HG03139 (cell line): ENCODE results near the gene CNTNAP5.

ENCODE experiments used
- ATAC-seq: cut with Tn5 transposase; IDR thresholded peaks from one replicate; pipeline ENCODE4 v1.9.1; 2021; ENCODE audit not compliant: unreplicated experiment

Gene CNTNAP5

DNA sequence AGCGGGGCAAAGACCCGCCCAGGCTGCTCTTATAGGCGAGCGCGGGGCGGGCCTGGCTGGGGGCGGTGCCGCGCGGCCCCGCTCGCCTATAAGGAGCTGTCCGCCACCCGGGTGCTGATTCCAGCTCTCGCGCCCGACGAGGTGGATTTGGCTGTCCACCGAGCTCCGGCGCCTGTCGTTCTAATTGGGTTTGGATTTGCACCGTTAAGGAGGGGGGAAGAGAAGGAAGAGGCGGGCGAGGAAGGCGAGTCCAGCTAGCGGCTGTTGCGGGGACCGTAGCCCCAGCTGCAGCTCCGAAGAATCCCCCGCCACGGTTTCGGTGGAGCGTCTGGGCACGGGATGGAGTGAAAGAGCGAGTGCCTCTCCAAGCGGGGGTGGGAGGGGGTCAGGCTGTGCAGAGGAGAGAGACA lies at the start of gene CNTNAP5:
CNTNAP5 (plus strand) TSS at position 117 of the 410 bp plus-strand sequence. CDS start 364 bp downstream, outside the sequence.
- ATAC-seq: no peak

DNA sequence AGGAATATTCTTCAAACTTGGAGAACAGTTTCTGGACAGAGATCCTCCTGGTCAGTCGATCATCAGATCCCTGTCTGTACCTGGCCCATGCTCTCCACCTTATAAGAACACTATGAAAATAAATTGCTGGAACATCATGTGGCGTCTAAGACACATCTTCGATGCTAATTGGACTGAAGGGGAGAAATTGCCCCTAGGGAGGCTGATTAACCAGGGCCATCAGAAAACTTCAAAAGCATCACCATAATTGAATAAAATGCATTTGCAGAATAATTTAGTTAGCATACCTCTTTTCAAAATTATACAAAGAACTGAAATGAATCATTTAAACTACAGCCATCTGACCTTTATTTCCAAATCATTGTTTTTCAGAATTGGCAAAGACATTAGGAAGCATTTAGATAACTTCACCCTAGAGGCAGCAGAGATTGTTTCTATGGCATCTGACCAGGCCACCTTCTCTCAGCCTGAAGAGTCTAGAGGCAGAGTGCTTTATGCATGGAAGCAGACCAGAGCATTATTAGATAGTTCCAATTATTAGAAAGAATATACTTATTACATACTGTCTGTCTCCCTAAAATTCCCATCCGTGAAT lies 48.9 kb upstream of the CNTNAP5 start:
- ATAC-seq: no peak

DNA sequence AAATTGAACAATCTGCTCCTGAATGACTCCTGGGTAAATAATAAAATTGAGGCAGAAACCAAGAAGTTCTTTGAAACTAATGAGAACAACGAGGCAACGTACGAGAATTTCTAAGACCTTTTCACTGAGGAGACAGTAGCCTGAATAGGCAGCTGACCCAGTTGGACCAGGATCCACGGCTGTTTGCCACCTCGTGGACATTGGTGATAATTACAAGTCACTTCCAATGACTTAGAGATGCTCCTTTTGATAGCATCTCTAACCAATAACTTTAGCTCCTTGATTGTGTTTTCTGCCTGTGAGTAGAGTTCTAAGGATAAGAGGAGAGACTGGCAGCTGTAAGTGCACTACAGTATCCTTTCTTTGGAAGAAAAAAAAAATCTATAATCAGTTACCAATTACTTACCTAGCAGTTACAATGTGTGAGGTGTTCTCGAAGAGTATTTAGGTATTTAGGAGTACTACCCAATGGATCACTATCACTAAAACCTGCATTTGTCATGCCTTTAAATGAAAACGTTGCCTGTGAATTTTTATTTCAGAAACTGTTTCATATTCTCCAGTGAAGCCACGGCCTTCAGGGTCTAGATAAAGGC lies 31.3 kb upstream of the CNTNAP5 start:
- ATAC-seq: no peak

DNA sequence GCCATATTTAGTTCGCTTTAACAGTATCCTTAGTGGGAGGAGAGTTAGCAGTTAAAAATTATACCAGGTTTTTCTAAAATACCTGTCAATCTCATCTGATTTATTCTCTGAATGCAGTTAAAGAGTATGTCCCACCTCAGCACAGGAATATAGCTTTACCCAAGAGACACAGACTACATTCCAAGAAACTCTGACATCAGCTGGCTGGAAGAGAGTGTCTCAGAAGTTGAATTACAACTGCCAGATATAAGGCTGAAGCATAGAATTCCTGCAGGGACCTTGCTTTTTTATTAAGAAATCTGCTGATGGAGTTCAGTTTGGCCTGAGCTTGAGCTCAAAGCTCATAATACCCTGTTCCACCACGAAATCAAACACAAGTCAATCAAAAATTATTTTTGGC lies 25.4 kb upstream of the CNTNAP5 start:
- ATAC-seq: no peak

DNA sequence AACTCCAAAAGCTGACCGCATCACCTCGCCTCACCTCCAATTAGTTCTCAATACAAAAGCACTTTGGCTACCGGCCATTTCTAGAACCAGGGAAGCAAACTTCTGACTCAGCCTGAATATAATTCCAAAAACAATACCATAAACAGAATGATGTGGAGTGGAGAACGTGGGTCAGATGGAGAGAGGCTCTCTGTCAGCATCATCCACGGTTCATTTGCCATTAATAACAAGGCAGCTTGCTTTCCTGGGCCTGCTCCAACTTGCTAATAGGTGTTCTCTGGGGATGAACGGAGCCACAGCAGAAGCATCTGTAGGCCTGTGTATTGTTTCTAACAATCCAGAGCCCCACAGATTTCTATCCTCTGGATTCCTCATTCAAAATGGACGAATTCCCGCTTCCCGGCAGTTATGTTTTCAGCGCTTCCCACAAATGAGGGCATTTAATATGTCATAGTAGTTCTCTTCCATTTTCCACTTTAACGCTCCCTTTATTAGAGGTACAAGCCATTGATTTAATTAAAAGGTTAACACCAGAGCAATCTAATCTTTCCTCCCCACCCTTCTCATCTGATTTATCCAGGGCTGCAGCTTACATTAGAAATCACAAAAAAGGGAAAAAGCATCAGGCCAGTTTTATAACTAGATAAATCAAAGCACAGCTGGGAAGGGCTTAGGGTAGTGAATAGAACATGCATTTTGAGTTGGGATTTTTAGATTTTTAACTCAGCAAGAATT lies 23.2 kb upstream of the CNTNAP5 start:
- ATAC-seq: no peak

DNA sequence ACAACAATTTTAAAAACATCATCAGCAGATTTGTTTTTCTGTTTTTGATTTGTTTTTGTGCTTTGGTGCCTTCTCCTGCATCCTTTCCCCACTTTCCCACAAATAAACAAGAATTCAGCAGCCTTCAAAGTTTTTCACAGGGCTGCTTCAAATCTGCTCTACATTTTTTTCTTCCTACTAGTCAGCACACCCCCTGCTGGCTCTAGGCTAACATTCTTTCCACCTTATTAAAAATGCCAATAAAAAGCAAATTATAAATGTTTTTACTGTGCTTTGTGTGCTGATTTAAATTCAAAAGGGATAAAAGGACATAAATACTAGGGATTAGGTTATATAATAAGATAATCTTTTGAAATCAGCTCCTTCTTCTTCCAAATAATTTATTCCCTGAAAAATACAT lies 6.2 kb upstream of the CNTNAP5 start:
- no peak for ATAC-seq

DNA sequence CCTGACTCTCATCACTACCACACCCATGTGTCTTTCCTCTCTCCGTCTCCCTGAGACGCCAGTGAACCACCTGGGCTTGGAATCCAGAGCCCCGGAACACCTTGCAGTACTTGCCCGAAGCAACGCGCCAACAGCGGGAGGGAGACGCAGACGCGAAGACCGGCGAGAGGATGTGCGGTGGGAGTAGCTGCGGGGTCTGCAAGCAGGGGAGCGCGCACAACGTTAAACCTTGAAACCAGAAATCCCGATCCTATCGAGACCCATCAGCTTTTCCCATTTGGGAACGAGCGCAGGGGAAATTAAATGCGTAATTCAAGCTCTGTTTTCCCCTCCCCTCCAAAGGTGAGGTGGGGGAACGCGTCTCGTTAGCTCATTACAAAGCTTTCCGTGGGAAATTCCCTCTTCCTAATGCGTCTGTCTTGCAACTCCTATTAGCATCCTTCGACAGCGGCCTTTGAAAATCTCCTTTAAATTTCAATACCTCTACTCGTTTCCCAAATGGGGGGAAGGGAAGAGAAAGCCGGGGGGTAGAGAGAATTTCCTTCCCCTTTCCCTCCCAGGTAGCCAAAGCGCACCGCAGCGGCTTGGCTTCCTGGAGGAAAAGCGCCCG lies 421 bp upstream of the CNTNAP5 start:
- ATAC-seq: no peak

DNA sequence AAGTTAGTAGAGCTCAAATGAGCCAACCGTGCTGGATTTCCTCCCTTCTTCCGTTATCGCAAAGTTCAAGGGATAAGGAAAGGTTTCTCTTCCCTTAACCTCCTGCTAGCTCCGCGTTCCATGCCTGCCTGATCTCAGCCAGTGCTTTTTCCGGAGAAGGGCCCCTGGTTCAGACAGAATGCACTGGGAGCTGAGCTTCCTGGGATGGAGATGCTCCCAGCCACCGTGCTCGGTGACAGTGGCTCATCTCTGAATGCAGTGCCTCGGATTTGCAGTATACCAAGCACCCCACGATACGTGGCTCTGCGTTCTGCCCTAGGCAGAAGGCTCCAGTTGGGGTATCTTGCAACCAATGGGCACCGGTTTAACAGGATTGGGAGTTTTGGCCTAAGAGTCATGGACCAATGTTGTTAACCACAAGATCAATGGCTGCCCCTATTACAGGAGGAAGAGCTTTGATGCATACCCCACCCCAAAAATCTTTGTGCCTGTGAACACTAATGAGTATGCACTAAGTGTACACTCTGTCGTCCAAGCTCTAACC lies 876 bp downstream of the CNTNAP5 start:
- ATAC-seq: no peak

DNA sequence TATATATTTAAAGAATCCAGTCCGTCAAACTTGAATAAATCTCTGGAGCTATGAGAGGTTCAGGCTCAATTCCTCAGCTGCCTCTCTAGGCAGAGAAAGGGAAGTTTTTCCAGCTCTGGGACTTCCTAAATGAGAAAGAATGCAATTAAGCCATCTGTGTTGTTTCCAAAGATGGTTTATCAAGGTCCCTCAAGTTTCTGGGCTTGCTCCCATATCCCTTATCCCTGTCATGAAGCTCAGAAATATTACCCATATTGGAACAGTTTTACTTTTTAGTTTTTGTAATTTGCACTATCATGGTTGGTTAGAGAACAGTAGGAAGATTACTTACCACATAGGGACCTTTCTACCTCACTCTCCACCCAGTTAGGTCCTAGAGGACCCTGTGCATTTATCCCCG lies 1.4 kb downstream of the CNTNAP5 start:
- no peak for ATAC-seq

DNA sequence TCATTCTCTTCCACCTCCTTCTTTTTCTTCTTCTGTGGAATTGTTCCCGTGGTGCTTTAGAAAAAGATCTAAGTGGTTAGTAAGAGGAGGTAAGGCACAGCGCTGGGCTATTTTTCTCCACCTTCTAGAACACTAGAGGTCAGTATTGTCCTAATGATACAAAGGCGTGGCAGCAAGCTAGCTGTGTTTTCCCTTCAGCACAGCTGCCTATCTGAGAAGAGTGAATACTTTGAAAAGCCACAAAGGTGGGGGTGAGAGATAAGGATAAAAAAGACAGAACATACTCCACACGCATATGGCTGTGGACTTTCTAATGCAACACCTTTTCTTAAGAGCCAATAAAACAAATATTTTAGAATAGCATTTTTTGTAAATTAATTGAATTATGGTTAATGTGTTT lies 2.1 kb downstream of the CNTNAP5 start:
- no peak for ATAC-seq

DNA sequence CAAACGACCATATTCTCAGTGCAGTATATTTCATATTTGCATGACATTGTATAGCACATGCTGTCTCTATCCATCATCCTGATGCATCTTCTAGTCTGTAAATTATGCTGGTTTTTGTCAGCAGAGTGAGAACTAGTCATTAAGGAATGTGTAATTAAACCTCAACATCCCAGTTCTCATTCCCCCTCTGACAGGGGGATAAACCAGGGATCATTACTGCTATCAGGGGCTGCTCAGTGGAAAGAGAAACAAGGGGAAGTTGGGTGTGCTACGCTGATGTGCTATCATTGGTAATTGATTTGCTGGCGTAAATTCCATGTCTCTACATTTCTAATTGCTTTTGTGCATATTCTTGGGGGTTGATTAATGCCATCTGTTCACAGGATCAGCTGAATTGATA lies 7.7 kb downstream of the CNTNAP5 start:
- ATAC-seq: no peak

DNA sequence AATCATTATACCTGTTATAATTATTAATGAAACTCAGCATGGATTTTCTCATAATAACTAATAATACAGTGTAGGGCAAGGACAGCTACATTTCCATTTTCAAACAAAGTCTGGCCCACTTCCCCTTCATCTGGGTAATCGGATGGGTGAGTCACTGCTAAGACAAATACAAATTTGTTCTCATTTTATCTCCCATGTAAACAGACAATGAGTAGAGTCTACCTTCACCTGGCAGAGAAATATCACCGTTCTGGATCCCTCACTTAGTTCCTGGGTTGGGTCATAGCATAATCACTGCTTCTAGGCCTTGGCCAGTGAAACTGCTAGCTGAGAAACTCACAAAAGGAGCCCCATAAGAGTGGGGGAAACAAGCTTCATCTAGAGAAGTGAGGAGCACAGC lies 9.2 kb downstream of the CNTNAP5 start:
- no peak for ATAC-seq

DNA sequence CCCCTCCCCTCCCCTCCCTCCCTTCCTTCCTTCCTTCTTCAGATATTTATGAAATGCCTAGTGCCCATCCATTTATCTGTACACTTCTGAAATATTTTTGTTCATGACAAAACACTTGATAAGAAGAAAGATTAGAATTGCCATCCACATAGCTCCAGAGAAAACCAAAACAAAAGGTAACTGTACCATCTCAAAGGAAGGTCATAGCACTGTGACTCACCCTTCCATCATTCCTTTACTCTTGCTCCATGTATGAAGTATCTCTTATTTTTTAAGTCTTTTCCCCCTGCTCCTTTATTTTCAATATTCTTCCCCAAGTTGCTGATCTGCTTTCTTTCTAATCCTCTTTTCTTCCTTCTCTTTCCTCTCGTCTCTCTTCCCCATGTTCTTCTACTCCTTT lies 9.9 kb downstream of the CNTNAP5 start:
- no peak for ATAC-seq

DNA sequence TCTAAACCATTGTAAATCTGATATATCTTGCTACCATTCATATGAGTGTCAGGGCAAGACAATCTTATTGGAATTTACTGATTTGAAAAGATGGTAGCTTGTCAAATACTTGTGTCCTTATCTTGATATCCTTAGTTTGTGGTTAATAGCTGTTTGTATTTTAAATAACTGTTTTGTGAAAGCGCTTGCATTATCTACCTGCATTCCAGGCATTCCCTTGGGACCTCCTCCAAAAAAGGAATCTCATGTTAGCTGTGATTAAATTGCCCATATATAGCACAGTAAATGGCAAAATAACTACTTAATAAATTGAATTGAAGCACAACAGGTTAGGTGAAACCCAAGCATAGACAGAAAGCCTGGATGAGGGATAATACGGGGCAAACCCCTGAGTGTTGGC lies 13.9 kb downstream of the CNTNAP5 start:
- no peak for ATAC-seq

DNA sequence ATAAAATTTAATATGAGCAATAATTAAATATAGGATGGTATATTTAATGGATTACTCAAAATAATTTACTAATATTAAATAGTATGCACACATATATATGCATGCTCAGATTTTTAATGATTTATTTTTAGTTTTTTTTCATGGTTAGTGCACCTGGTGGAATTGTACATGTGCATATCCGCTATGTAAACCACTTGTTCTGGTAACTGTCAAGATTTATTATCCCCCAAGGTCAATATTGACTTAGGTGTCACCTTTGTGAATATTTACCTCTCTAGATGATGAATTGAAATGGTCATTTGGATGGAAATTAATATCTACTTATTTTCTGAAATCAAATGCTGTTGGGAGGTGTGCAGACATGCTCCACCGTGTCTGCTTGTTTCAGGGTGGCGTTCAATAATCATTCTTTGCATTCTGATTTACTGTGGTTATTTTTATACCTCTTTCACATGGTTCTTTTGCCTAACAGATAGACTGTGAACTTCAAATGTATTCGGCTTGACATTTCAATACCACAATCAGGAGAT lies 14.7 kb downstream of the CNTNAP5 start:
- no peak for ATAC-seq

DNA sequence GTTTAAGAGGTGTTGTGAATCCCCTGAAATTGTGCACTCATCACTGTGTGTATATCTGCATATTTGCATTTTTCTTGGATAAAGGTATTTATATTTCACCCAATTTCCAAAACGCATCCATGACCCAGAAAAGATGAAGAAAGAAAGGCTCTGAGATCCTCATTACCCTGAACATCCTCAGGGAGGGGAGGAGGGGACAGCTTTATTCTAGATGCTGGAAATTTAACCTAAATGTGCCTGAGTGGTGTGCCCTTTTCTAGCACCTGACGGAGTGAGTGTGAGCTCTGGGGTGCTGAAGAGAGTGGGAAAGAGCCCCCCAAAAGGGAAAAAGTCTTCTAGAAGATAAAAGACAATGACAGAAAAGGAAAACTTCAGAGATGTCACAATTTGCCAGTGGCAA lies 20.8 kb downstream of the CNTNAP5 start:
- ATAC-seq: no peak

DNA sequence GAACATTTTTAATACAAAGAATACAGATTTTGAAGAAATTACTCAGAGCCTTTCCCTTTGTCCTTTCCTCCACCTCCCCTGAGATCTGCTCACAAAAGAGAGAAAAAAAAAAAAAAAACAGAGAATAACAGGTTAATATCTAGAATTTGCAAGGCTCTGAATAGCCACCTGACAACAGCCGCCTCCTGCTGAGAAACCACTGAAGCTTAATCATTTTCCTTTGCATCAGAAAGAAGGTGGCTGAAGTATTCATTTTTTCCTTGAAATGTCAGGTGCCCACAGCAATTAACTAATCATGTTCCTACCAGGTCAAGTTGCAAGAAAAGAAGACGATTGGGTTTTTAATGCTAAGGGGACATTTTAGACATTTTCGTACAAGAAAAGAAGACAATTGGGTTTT lies 21.2 kb downstream of the CNTNAP5 start:
- ATAC-seq: no peak

DNA sequence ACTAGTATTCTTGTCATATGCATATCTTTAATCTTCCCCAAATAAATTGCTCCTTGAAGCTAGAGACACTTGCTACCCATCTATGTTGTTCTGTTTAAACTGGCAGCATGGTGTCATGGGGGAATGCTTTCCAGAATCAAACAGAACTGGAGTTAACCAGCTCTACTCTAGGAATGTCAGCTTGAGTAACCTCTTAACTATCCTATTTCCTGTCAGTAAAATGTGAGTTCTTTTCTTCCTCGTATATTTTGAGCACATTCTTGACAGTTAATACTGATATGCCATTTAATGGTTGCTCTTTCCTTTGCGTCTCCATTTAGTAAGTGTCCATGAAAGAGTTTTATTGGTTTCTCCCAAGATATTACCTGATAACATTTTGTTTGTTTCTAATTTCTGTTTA lies 23.0 kb downstream of the CNTNAP5 start:
- ATAC-seq: no peak

DNA sequence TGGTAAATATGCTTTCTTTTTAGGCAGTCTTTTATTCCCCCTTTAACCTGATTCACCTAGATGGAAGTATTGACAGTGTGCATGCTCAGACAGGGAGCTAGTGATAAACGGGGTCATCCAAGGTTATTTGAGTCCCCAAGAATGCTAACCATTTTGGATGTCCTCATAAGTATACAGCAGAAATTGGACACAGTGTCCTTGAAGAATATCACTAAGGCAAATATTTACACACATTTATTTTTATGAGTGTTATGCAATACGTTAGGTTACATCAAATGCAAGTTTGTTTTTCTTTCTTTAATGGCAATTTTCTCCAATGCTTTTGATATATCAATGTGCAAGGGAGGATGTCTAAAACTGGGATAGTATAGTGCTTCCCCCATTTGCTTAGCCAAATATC lies 23.6 kb downstream of the CNTNAP5 start:
- ATAC-seq: no peak

DNA sequence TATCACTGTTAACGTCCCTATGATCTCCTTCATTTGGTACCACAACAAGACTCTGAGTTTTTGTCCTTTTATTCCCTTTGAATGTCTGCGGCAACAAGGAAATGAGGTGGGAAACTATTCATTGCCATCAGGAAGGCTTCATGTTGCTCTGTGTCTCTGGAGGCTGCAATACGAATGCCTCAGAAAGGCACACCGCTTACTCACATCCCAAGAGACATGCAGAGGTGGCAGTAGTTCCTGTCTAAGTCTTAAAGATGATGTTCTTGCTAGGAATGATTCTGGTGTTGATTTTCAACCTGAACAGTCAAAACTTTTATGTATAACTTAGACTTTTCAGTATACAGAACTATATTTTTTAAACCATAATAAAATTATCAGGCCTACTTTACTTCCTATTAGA lies 24.0 kb downstream of the CNTNAP5 start:
- no peak for ATAC-seq

DNA sequence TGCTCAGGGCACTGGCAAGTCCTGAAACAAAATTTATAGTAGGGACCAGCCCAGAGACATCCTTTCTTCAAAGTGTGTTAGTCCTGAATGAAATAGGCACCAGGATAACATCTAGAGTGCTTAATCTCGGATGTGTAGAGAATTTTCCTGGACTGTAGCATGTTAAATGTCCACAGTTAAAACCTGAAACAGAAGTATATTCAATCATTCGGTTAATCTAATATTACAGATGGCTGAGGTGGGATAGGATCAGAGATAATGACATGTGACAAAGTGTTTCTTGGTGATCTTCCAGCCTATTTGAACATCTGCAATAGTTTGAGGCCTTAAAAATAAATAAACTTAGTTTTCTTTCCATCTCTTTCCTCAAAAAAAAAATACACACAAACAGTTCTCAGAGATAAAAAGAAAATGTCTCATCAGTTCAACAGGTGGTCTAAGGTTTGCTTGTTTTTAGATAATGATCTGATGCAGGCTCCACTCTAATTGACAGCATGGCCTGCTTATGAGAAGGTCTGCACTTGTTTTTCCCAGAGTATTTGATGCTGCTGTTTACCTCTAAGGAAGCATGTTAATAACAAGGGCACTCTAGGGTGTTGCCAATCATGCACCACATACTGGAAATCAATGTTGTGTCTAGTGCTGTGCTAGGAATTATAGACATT lies 25.9 kb downstream of the CNTNAP5 start:
- ATAC-seq: no peak
